ENCODE data around the gene VSIG10. TPM values are rescaled to one million over a fixed set of nuclear protein-coding genes. Genes with fewer than 3 reads are reported as not detected.

Gene VSIG10
- total and polyA plus RNA-seq, 7 donors, result 22.2 to 59.9 (median 28.5) TPM

GRCh38 chr12:118036672-118037411 lies 67.0 kb downstream of the VSIG10 start:
- 90 to 93% methylated on average over 11 of the region's 11 CpGs for WGBS, 2 donors
- DNase-seq, result no peak
- no peaks in the 10 kb centered on the region for H3K4me1 ChIP-seq
- intact Hi-C loops (cut with DNase I), result loop anchor here (10.0 kb wide), 1 partner anchor 162 kb away; no protein-coding TSS in a partner anchor
- H3K9me3 ChIP-seq, result no peaks in the 10 kb centered on the region
- H3K4me3 ChIP-seq, result no peak overlapping the region
- H3K27ac ChIP-seq, result no peak overlapping the region
- H3K27me3 ChIP-seq, result no peaks in the 10 kb centered on the region
- H3K36me3 ChIP-seq, result peaks cover 13 to 99% (median 62%) of the 10 kb centered on the region in 4 donors
- TF ChIP-seq POLR2A (IDR thresholded peaks at IDR 0.05), result no peak
- TF ChIP-seq EP300 (IDR thresholded peaks at IDR 0.05), result no peak
- no peak for TF ChIP-seq CTCF (IDR thresholded peaks at IDR 0.05)
- TF ChIP-seq POLR2AphosphoS5 (IDR thresholded peaks at IDR 0.05), result no peak

- 69 to 78% methylated on average over 9 of the region's 9 CpGs for WGBS, 2 donors
- peaks cover 11 to 100% (median 55%) of the 10 kb centered on the region in 4 donors for H3K36me3 ChIP-seq
- TF ChIP-seq CTCF (IDR thresholded peaks at IDR 0.05) (no peak), EP300 (IDR thresholded peaks at IDR 0.05) (no peak), POLR2A (IDR thresholded peaks at IDR 0.05) (no peak), POLR2AphosphoS5 (IDR thresholded peaks at IDR 0.05) (no peak)
- H3K9me3 ChIP-seq, result no peaks in the 10 kb centered on the region
- H3K27me3 ChIP-seq, result no peaks in the 10 kb centered on the region
- no peaks in the 10 kb centered on the region for H3K4me1 ChIP-seq
- intact Hi-C loops (cut with DNase I), result loop anchor here (10.0 kb wide), 1 partner anchor 161 kb away; no protein-coding TSS in a partner anchor
- no peak overlapping the region for H3K4me3 ChIP-seq
- DNase-seq, result no peak
- no peak overlapping the region for H3K27ac ChIP-seq
Observed at GRCh38 chr12:118035190-118036041, 68.4 kb downstream of the VSIG10 start.

GRCh38 chr12:118034429-118035189 lies 69.2 kb downstream of the VSIG10 start:
- no peaks in the 10 kb centered on the region for H3K4me1 ChIP-seq
- TF ChIP-seq EP300 (IDR thresholded peaks at IDR 0.05), result no peak
- TF ChIP-seq CTCF (IDR thresholded peaks at IDR 0.05), result peak in 2 of 4 experiments; percentile 19 to 41
- TF ChIP-seq POLR2AphosphoS5 (IDR thresholded peaks at IDR 0.05), result no peak
- no peak for TF ChIP-seq POLR2A (IDR thresholded peaks at IDR 0.05)
- H3K4me3 ChIP-seq, result no peak overlapping the region
- H3K27me3 ChIP-seq, result no peaks in the 10 kb centered on the region
- 82 to 92% methylated on average over 5 of the region's 5 CpGs for WGBS, 2 donors
- H3K36me3 ChIP-seq, result peaks cover 11 to 100% (median 49%) of the 10 kb centered on the region in 4 donors
- intact Hi-C loops (cut with DNase I), result loop anchor here (10.0 kb wide), 1 partner anchor 160 kb away; no protein-coding TSS in a partner anchor
- no peak for DNase-seq
- no peak overlapping the region for H3K27ac ChIP-seq
- no peaks in the 10 kb centered on the region for H3K9me3 ChIP-seq

GRCh38 chr12:118033902-118034301 lies 69.9 kb downstream of the VSIG10 start:
- intact Hi-C loops (cut with DNase I), result loop anchor here (10.0 kb wide), 1 partner anchor 159 kb away; no protein-coding TSS in a partner anchor
- Histone ChIP-seq H3K36me3 (peaks cover 11 to 100% (median 45%) of the 10 kb centered on the region in 4 donors), H3K9me3 (no peaks in the 10 kb centered on the region), H3K27ac (no peak overlapping the region), H3K4me3 (no peak overlapping the region), H3K27me3 (no peaks in the 10 kb centered on the region), H3K4me1 (no peaks in the 10 kb centered on the region)
- WGBS, 2 donors, result 92 to 94% methylated on average over 5 of the region's 5 CpGs
- TF ChIP-seq POLR2AphosphoS5 (IDR thresholded peaks at IDR 0.05) (no peak), EP300 (IDR thresholded peaks at IDR 0.05) (no peak), CTCF (IDR thresholded peaks at IDR 0.05) (no peak)
- no peak for DNase-seq
